Activated T-cell treated with anti-CD3 and anti-CD28 coated beads for 1 hour (primary cell): ENCODE results near the gene SLC17A5.
A peak's percentile ranks its signal among the peaks of the same experiment; 100 is the strongest.
"Not testable (repeated sequence)": the region's sequence is repeated elsewhere in the genome, so short reads cannot be mapped to it uniquely, and the experiment has no call there.

Source experiments
- DNase-seq: peaks from one replicate; pipeline ENCODE4 v3.0.0-alpha.2; 2020; ENCODE audit warnings: low read depth

The SLC17A5 gene, protein sequence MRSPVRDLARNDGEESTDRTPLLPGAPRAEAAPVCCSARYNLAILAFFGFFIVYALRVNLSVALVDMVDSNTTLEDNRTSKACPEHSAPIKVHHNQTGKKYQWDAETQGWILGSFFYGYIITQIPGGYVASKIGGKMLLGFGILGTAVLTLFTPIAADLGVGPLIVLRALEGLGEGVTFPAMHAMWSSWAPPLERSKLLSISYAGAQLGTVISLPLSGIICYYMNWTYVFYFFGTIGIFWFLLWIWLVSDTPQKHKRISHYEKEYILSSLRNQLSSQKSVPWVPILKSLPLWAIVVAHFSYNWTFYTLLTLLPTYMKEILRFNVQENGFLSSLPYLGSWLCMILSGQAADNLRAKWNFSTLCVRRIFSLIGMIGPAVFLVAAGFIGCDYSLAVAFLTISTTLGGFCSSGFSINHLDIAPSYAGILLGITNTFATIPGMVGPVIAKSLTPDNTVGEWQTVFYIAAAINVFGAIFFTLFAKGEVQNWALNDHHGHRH

DNA sequence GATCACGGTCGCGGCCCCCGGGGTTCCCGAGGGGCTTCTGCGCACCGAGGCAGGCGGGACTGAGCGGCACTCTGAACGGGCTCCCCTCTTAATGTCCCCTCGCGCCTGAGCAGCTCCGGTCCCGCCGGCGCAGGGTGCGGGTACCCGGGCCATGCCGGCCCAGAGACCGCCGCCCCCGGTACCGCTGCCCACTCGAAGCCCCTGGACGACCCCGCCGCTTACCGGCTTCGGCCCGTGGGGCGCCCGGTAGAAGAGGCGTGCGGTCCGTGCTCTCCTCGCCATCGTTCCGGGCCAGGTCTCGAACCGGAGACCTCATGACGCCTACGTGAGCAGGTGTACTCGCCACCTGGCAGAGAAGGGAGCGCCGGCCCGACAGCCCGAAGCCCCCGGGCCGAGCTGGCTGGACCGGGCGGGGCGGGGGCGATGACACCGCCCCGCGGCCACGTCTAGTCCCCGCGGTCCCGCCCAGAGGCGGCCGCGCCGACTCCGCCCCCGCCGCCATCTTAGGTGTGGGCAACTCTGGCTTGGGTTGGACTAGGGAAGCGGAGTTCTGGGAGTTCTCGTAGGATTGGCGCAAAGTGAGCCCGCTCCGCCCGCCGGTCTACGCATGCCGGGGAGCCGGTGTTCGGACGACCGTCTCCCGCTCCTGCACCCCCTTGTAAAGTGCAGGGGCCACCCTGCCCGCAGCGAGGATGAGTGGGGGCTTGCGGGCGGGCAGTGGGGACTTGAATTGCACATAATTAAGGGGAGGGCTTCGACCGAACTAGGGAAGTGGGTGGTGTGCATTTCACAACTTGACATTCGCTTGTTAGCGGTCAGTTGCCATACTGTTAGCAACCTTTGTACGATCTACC, at the start of gene SLC17A5:
Gene SLC17A5, minus strand, starts transcription at position 422 of the 854 bp plus-strand sequence. Its CDS starts 106 bp downstream, at position 316.
- DNase-seq, result peak; percentile 85

GRCh38 chr6:73703466-73703865, 49.7 kb upstream of the SLC17A5 start:
- DNase-seq, result no peak

- DNase-seq, result no peak
These were observed 48.7 kb upstream of the SLC17A5 start for GRCh38 chr6:73702444-73702843.

DNA sequence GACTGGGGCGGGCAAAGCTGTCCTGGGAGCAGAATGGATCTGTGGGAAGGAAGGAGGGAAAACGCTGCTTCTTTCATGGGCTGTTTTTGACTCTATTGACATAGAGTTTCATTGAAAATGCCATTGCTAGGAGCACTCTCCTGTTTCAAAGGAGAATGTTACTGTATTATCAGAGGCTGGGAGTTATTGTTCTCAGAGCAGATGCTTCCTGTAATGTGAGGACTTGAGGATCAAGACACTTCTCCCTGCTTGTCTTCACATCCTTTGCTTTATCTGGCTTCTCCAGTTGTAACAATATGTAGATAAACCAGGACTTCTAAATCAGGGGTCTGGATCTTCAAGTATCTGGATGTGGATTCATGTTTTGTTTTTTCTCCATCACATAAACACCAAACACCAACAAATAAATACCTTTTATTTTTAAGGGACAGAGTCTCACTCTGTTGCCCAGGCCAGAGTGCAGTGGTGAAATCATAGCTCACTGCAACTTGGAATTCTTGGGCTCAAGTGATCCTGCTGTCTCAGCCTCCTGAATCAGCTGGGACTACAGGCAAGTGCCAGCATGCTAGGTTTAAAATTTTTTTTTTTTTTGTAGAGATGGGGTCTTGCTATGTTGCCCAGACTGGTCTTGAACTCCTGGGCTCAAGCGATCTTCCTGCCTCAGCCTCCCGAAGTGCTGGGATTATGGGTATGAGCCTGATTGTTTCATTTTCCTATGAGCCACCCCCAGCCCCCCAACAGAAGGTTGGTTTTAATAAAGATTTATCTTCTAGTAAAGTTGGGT, 46.1 kb upstream of the SLC17A5 start:
- DNase-seq, result no peak

- no peak for DNase-seq
These were observed 43.3 kb upstream of the SLC17A5 start for GRCh38 chr6:73696966-73697655.

DNA sequence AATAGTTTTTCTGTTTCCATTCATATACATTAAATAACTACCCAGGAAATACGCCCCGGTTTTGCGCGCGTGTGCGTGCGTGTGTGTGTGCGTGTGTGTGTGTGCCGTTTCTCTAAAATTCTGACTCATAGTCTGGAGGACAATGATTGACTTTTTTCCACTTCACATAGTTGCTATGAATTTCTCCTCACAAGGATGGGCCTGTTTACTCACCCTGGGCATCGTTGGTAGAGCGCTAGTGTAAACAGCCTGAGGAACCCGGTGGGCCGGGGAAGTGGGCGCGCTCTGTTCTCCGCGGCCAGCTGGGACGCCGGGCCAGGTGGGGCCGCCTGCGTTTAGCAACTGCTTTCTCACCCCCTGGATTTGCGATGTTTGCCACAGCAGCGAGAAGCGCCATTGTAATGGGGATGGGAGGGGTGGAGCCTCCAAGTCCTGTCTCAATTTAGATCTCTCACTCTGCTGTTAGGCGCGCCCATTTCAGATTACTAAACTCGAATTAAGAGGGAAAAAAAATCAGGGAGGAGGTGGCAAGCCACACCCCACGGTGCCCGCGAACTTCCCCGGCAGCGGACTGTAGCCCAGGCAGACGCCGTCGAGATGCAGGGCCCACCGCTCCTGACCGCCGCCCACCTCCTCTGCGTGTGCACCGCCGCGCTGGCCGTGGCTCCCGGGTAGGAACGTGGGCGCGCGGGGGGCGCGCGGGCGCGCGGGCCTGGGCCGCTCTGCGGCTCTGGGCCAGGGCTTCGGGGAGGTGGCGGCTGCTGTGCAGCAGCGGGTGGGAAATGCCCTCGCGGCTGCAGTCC, 42.0 kb upstream of the SLC17A5 start, which contains the start of gene CD109:
Gene CD109, plus strand, starts transcription at position 585 of the 803 bp plus-strand sequence. Its CDS starts 13 bp downstream, at position 598.
- DNase-seq, result peak; percentile 45

- no peak for DNase-seq
These were observed 41.1 kb upstream of the SLC17A5 start for GRCh38 chr6:73694711-73695411.

GRCh38 chr6:73691512-73691911, 37.7 kb upstream of the SLC17A5 start:
- DNase-seq, result no peak

DNA sequence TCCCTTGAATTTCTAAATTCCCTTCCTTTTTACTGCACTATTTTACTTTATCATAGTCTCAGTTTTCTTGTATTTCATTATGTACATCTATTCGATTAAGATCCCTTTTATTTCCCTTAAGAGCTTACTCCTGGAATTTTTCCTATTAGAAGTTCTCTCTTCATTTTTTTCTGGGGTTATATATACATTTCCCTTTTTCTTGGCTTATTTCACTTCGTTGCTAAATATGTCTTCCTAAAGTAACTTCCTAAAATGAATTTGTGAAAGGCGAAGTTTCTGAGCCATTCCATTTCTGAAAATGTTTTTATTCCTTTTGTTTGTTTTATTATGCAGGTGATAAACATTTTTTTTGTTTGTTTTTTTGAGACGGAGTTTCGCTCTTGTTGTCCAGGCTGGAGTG, 36.3 kb upstream of the SLC17A5 start:
- DNase-seq, result no peak

DNA sequence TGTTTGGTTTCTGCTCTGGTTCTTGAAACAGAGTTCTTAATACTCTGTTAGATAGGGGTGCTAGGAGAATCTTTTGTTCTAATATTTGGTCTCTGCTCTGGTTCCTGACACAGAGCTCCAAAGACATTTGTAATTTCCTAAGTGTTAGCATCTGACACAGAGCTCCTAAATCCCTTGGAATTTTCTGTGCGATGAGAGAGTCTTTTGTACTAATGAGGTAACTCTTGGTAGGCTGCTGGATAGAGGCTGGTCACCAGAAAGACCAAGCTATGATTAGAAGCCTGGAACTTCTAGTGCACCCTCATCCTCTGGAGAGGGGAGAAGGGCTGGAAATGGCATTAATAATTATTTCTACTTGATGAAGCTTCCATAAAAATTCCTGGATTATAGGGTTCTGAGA, 34.6 kb upstream of the SLC17A5 start:
- no peak for DNase-seq

DNA sequence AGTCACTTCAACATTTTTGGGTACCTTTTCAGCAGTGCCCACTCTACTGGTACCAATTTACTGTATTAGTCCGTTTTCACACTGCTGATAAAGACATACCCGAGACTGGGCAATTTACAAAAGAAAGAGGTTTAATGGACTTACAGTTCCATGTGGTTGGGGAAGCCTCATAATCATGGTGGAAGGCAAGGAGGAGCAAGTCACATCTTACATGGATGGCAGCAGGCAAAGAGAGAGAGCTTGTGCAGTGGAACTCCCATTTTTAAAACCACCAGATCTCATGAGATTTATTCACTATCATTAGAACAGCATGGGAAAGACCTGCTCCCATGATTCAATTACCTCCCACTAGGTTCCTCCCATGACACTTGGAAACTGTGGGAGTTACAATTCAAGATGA, 29.8 kb upstream of the SLC17A5 start:
- DNase-seq, result not testable (repeated sequence)

DNA sequence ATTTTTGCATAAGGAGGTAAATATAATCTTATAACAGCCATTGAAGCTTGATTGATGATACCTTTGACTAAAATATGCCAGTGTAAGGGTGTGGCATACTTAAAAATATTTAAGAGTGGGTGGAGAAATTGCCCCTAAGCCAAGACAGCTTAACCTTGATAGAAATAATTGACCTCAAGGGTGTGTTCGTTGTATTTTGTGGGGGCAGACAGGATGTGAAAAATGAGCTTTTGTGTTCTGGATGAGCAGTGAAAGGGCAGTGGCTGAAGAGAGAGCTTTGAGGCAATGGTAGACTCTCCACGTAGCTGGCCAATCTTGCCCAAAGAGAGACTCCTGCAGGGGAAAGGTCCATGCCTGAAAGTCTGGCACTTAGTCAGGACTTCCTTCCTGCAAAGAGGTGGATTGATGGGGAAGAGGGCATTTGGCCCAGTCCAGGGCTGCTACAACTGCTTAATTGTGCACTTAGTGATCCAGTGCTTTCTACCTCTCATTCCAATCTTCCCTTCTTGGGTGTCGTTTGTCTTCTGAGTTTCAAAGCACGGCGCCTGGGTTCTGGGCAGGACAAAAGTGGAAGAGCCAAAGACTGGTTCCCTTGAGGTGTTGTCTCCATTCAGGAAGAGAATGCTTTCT, 26.6 kb upstream of the SLC17A5 start:
- no peak for DNase-seq

DNA sequence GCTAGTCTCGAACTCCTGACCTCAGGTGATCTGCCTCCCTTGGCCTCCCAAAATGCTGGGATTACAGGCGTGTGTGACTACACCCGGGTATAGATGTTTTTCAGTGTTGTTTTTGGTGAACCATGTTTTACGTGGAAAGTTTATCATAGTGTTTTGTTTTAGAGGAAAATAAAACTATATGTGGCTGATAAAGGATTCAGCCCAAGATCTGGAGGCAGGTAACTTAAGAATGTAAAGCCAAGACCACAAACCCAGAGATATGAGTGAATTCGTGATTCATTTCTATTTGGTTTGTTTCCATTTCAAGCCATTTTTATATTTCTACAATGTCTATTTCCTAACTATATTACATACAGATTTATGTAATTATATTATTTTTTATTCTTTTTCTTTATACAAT, 26.1 kb upstream of the SLC17A5 start:
- DNase-seq, result not testable (repeated sequence)

DNA sequence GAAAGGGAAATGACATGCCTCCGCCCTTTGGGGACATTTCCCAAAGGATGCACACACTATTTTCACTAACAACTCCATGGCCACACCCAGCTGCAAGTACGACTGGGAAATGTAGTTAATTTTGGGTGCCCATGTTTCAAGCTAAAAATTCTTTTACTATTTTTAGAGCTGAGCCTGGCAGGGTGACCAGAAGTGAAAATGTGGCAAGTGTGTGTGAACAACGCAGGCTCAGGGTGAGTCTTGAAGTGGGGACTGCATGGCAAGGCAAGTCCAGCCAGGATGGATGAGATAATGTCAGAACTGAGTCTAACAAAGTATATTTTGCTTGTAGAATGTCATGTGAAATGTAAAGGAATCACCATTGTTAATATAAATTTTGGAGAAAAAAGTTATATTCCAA, 25.2 kb upstream of the SLC17A5 start:
- no peak for DNase-seq

DNA sequence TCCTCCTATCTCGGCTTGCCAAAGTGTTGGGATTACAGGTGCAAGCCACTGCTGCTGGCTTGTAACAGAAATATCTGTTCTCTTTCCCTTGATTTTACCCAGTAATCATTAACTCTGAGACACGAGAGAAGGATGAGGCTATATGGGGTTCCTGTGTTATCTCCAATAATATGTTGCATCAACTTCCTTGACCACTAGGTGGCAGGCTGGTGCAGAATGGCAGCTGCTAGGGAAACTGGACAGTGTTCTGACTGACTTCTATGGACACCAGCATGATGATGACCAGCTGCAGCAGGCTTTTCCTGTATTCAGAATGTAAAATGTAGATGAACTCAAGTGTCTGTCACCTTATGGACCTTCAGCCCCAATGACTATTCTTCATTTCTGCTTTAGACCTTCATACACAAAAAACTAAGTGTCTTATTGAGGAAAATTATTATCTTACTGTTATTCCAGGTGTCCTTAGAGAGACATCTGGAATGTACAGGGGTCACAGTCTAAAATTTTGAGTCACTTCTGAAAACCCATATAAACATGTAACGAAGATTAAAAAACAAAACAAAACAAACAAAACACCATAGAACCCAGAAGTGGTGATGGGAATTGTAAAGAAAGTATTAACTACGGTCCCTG, 21.8 kb upstream of the SLC17A5 start:
- peak; percentile 67 for DNase-seq

GRCh38 chr6:73671911-73672685, 18.3 kb upstream of the SLC17A5 start:
- DNase-seq, result no peak

GRCh38 chr6:73669005-73669404, 15.2 kb upstream of the SLC17A5 start:
- no peak for DNase-seq

- DNase-seq, result no peak
These were observed 14.0 kb upstream of the SLC17A5 start for GRCh38 chr6:73667798-73668197.
